ENCODE results near the gene SH2D1B.

SH2D1B gene

DNA sequence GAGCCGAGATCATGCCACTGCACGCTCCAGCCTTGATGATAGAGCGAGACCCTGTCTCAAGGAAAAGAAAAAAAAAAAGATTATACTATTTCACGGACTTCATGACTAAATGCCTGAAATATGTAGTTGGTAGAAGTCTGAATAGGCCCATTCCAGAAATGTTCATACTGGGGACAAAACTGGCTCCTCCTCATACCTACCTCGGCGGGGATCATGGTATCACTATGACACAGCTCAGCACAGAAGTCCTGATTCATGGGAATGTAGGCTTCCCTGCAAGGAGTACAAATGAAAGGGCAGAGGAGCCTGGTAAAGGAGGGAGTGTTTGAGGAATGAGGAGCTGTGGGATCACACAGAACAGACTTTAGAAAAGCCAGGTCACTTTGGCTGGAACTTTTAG, 40.3 kb downstream of the SH2D1B start:
- Histone ChIP-seq H3K4me3 (ENCODE audit: insufficient read depth in 1 of 2, low read depth in 1 of 2, low read length in 2 of 2) (no peak overlapping the region), H3K4me1 (ENCODE audit: control insufficient read depth, insufficient read depth, low read depth, low read length) (peaks cover 25% of the 10 kb centered on the region), H3K79me1 (replicated peaks; ENCODE audit: low read length, poor library complexity, severe bottlenecking) (no peaks in the 10 kb centered on the region), H3K27ac (ENCODE audit: low read length, poor library complexity, severe bottlenecking) (peak overlapping the region; percentile 49), H2BK12ac (ENCODE audit: low read length in 2 of 2) (no peak overlapping the region), H2BK5ac (ENCODE audit: low read depth, low read length, poor library complexity, severe bottlenecking) (no peak overlapping the region), H2BK120ac (ENCODE audit: low read depth, low read length) (no peak overlapping the region), H4K8ac (ENCODE audit: low read length) (no peak overlapping the region), H2BK15ac (ENCODE audit: low read depth, poor library complexity, severe bottlenecking) (no peak overlapping the region), H3K23ac (ENCODE audit: low read length in 2 of 2) (no peak overlapping the region), H2AK5ac (ENCODE audit: low read length, severe bottlenecking) (no peak overlapping the region), H3K9ac (ENCODE audit: low read length) (no peak overlapping the region), H3K27me3 (ENCODE audit: control insufficient read depth in 1 of 2, insufficient read depth in 1 of 2, low read length in 2 of 2) (peaks cover 0 to 21% of the 10 kb centered on the region in 2 experiments), H3K4ac (ENCODE audit: low read depth in 1 of 2, low read length in 2 of 2) (no peak overlapping the region), H3K18ac (ENCODE audit: low read depth in 1 of 2, low read length in 2 of 2) (no peak overlapping the region), H3K14ac (ENCODE audit: low read length in 2 of 2) (no peak overlapping the region), H4K91ac (ENCODE audit: low read length) (no peak overlapping the region), H3K36me3 (ENCODE audit: control insufficient read depth in 1 of 2, insufficient read depth in 2 of 2, low read depth in 1 of 2, low read length in 2 of 2) (peaks cover 0 to 8% of the 10 kb centered on the region in 2 experiments), H3K4me2 (ENCODE audit: low read length, poor library complexity, severe bottlenecking) (no peak overlapping the region), H2AFZ (ENCODE audit: low read depth, low read length) (no peak overlapping the region), H3K9me3 (ENCODE audit: control insufficient read depth, low read length) (no peaks in the 10 kb centered on the region)
- DNase-seq: no peak
- WGBS: 86% methylated on average over 4 of the region's 6 CpGs

DNA sequence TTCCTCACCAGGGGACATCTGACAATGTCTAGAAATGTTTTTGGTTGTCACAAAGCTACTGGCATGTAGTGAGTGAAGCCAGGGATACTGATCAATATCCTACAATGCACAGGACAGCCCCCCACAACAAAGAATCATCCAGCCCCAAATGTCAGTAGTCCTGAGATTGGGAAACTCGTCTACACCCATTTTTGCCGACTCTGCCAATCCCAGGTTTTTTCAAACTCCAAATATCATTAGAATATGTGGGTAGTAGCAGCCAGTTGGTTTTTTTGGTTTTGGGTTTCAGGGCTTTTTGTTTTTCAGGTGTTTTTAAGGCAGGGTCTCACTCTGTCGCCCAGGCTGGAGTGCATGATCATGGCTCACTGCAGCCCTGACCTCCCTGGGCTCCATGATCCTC, 41.2 kb downstream of the SH2D1B start:
- H3K4ac ChIP-seq (ENCODE audit: low read depth in 1 of 2, low read length in 2 of 2): no peak overlapping the region
- no peak overlapping the region for H3K14ac ChIP-seq (ENCODE audit: low read length in 2 of 2)
- H3K4me3 ChIP-seq (ENCODE audit: insufficient read depth in 1 of 2, low read depth in 1 of 2, low read length in 2 of 2): no peak overlapping the region
- H2BK120ac ChIP-seq (ENCODE audit: low read depth, low read length): no peak overlapping the region
- H3K9ac ChIP-seq (ENCODE audit: low read length): no peak overlapping the region
- H2AK5ac ChIP-seq (ENCODE audit: low read length, severe bottlenecking): no peak overlapping the region
- no peak overlapping the region for H3K4me2 ChIP-seq (ENCODE audit: low read length, poor library complexity, severe bottlenecking)
- no peak overlapping the region for H2BK5ac ChIP-seq (ENCODE audit: low read depth, low read length, poor library complexity, severe bottlenecking)
- no peak overlapping the region for H4K8ac ChIP-seq (ENCODE audit: low read length)
- no peak overlapping the region for H2BK12ac ChIP-seq (ENCODE audit: low read length in 2 of 2)
- H2AFZ ChIP-seq (ENCODE audit: low read depth, low read length): no peak overlapping the region
- no peak overlapping the region for H4K91ac ChIP-seq (ENCODE audit: low read length)
- H3K79me1 ChIP-seq (replicated peaks; ENCODE audit: low read length, poor library complexity, severe bottlenecking): no peaks in the 10 kb centered on the region
- H3K36me3 ChIP-seq (ENCODE audit: control insufficient read depth in 1 of 2, insufficient read depth in 2 of 2, low read depth in 1 of 2, low read length in 2 of 2): peaks cover 0 to 8% of the 10 kb centered on the region in 2 experiments
- H3K27ac ChIP-seq (ENCODE audit: low read length, poor library complexity, severe bottlenecking): no peak overlapping the region
- no peaks in the 10 kb centered on the region for H3K9me3 ChIP-seq (ENCODE audit: control insufficient read depth, low read length)
- H3K4me1 ChIP-seq (ENCODE audit: control insufficient read depth, insufficient read depth, low read depth, low read length): peaks cover 25% of the 10 kb centered on the region
- no peak overlapping the region for H3K23ac ChIP-seq (ENCODE audit: low read length in 2 of 2)
- H3K27me3 ChIP-seq (ENCODE audit: control insufficient read depth in 1 of 2, insufficient read depth in 1 of 2, low read length in 2 of 2): peaks cover 0 to 28% of the 10 kb centered on the region in 2 experiments
- no peak overlapping the region for H3K18ac ChIP-seq (ENCODE audit: low read depth in 1 of 2, low read length in 2 of 2)
- H2BK15ac ChIP-seq (ENCODE audit: low read depth, poor library complexity, severe bottlenecking): no peak overlapping the region
- no peak for DNase-seq
- 100% methylated on average over 1 of the region's 3 CpGs for WGBS

DNA sequence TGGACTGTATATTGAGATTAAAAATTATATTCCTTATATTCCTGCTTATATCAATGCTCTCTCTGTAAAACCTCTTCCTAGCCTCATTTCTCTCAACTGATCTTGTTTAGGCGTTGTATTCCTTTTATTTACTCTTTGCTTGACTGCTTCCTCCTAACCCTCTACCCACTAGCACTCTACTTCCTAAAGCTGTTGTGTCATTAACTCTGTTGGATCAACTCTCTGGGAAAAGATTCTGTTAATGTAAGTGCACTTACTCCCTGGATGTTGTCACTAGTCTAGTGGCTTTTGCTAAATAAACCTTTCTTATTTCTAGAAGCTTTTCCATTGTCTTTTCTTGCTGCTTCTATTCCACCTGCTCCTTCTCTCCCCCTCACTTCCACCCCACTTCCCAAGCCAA, 41.8 kb downstream of the SH2D1B start:
- Histone ChIP-seq H3K36me3 (ENCODE audit: control insufficient read depth in 1 of 2, insufficient read depth in 2 of 2, low read depth in 1 of 2, low read length in 2 of 2) (peaks cover 0 to 8% of the 10 kb centered on the region in 2 experiments), H2AFZ (ENCODE audit: low read depth, low read length) (no peak overlapping the region), H4K91ac (ENCODE audit: low read length) (no peak overlapping the region), H2BK120ac (ENCODE audit: low read depth, low read length) (no peak overlapping the region), H3K23ac (ENCODE audit: low read length in 2 of 2) (no peak overlapping the region), H3K14ac (ENCODE audit: low read length in 2 of 2) (no peak overlapping the region), H3K4me3 (ENCODE audit: insufficient read depth in 1 of 2, low read depth in 1 of 2, low read length in 2 of 2) (no peak overlapping the region), H3K4me2 (ENCODE audit: low read length, poor library complexity, severe bottlenecking) (no peak overlapping the region), H2BK12ac (ENCODE audit: low read length in 2 of 2) (no peak overlapping the region), H2BK15ac (ENCODE audit: low read depth, poor library complexity, severe bottlenecking) (no peak overlapping the region), H3K4ac (ENCODE audit: low read depth in 1 of 2, low read length in 2 of 2) (no peak overlapping the region), H3K18ac (ENCODE audit: low read depth in 1 of 2, low read length in 2 of 2) (no peak overlapping the region), H2AK5ac (ENCODE audit: low read length, severe bottlenecking) (peak overlapping the region; percentile 23), H4K8ac (ENCODE audit: low read length) (no peak overlapping the region), H3K27ac (ENCODE audit: low read length, poor library complexity, severe bottlenecking) (no peak overlapping the region), H3K79me1 (replicated peaks; ENCODE audit: low read length, poor library complexity, severe bottlenecking) (no peaks in the 10 kb centered on the region), H3K27me3 (ENCODE audit: control insufficient read depth in 1 of 2, insufficient read depth in 1 of 2, low read length in 2 of 2) (peaks cover 0 to 32% of the 10 kb centered on the region in 2 experiments), H3K4me1 (ENCODE audit: control insufficient read depth, insufficient read depth, low read depth, low read length) (peaks cover 25% of the 10 kb centered on the region), H2BK5ac (ENCODE audit: low read depth, low read length, poor library complexity, severe bottlenecking) (no peak overlapping the region), H3K9ac (ENCODE audit: low read length) (no peak overlapping the region), H3K9me3 (ENCODE audit: control insufficient read depth, low read length) (no peaks in the 10 kb centered on the region)
- 100% methylated on average over 1 of the region's 1 CpG for WGBS
- no peak for DNase-seq

DNA sequence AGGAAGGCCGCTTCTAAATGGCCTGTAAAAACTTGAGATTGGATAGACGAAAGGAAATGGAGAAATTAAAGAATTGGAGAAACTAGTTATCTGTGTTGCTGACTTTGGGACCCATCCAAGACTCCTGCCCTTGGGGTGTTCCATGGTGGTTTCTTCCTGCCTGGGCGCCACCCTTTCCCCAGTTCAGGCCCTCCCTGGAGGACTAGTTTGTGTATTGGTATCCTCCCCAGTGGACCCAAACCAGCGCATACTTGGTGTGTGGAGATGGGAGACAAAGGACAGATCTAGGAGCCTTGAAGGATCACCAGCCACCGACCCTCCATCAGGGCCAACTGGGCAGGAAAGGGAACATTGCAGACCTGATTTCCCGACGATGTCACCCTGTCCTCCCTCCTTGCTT, 42.4 kb downstream of the SH2D1B start:
- no peaks in the 10 kb centered on the region for H3K9me3 ChIP-seq (ENCODE audit: control insufficient read depth, low read length)
- H3K9ac ChIP-seq (ENCODE audit: low read length): no peak overlapping the region
- H2BK12ac ChIP-seq (ENCODE audit: low read length in 2 of 2): no peak overlapping the region
- 98% methylated on average over 7 of the region's 7 CpGs for WGBS
- peak overlapping the region in 1 of 2 experiments; percentile 62 for H3K14ac ChIP-seq (ENCODE audit: low read length in 2 of 2)
- no peak overlapping the region for H2BK120ac ChIP-seq (ENCODE audit: low read depth, low read length)
- no peak overlapping the region for H3K4me2 ChIP-seq (ENCODE audit: low read length, poor library complexity, severe bottlenecking)
- H3K4me3 ChIP-seq (ENCODE audit: insufficient read depth in 1 of 2, low read depth in 1 of 2, low read length in 2 of 2): no peak overlapping the region
- H3K4ac ChIP-seq (ENCODE audit: low read depth in 1 of 2, low read length in 2 of 2): no peak overlapping the region
- H2BK15ac ChIP-seq (ENCODE audit: low read depth, poor library complexity, severe bottlenecking): no peak overlapping the region
- H2BK5ac ChIP-seq (ENCODE audit: low read depth, low read length, poor library complexity, severe bottlenecking): no peak overlapping the region
- H4K91ac ChIP-seq (ENCODE audit: low read length): no peak overlapping the region
- no peak overlapping the region for H2AK5ac ChIP-seq (ENCODE audit: low read length, severe bottlenecking)
- no peak overlapping the region for H2AFZ ChIP-seq (ENCODE audit: low read depth, low read length)
- peaks cover 28% of the 10 kb centered on the region for H3K4me1 ChIP-seq (ENCODE audit: control insufficient read depth, insufficient read depth, low read depth, low read length)
- no peak overlapping the region for H3K23ac ChIP-seq (ENCODE audit: low read length in 2 of 2)
- no peak for DNase-seq
- H3K18ac ChIP-seq (ENCODE audit: low read depth in 1 of 2, low read length in 2 of 2): no peak overlapping the region
- no peak overlapping the region for H4K8ac ChIP-seq (ENCODE audit: low read length)
- H3K27ac ChIP-seq (ENCODE audit: low read length, poor library complexity, severe bottlenecking): no peak overlapping the region
- H3K36me3 ChIP-seq (ENCODE audit: control insufficient read depth in 1 of 2, insufficient read depth in 2 of 2, low read depth in 1 of 2, low read length in 2 of 2): peaks cover 0 to 10% of the 10 kb centered on the region in 2 experiments
- peaks cover 0 to 36% of the 10 kb centered on the region in 2 experiments for H3K27me3 ChIP-seq (ENCODE audit: control insufficient read depth in 1 of 2, insufficient read depth in 1 of 2, low read length in 2 of 2)
- no peaks in the 10 kb centered on the region for H3K79me1 ChIP-seq (replicated peaks; ENCODE audit: low read length, poor library complexity, severe bottlenecking)
